H9 (cell line): ENCODE results near the gene POLR2J. TPM values are rescaled to one million over a fixed set of nuclear protein-coding genes. Genes with fewer than 3 reads are reported as not detected.
"Not testable (repeated sequence)": the region's sequence is repeated elsewhere in the genome, so short reads cannot be mapped to it uniquely, and the experiment has no call there.

Source experiments
- DNase-seq: peaks from one replicate; pipeline ENCODE4 v3.0.0-alpha.2; 2017
- H2AFZ ChIP-seq: one replicate; pipeline ENCODE4 v1.6.1; 2013; ENCODE audit warnings: mild to moderate bottlenecking, low read length, control low read depth, moderate library complexity
- H2AK5ac ChIP-seq: 2 replicates; pipeline ENCODE4 v1.6.1; 2013; ENCODE audit warnings: low read length, control low read depth, mixed read lengths; ENCODE audit not compliant: insufficient read length
- H2BK120ac ChIP-seq: one replicate; pipeline ENCODE4 v1.6.1; 2013; ENCODE audit warnings: low read depth, mild to moderate bottlenecking, low read length, control low read depth, inconsistent platforms; ENCODE audit not compliant: poor library complexity, severe bottlenecking
- H2BK12ac ChIP-seq: 2 replicates; pipeline ENCODE4 v1.6.1; 2013; ENCODE audit warnings: low read length, control low read depth, mixed read lengths, low read depth; ENCODE audit not compliant: insufficient read length
- H2BK15ac ChIP-seq: 2 replicates; pipeline ENCODE4 v1.6.1; 2013; ENCODE audit warnings: low read depth, low read length, control low read depth
- H2BK20ac ChIP-seq: one replicate; pipeline ENCODE4 v1.6.1; 2013; ENCODE audit warnings: low read depth, mild to moderate bottlenecking, low read length, control low read depth, inconsistent platforms; ENCODE audit not compliant: poor library complexity, severe bottlenecking
- H2BK5ac ChIP-seq: 2 replicates; pipeline ENCODE4 v1.6.1; 2013; ENCODE audit warnings: low read length, control low read depth, mixed read lengths; ENCODE audit not compliant: insufficient read length
- H3K14ac ChIP-seq: 2 replicates; pipeline ENCODE4 v1.6.1; 2013; ENCODE audit warnings: low read length, control low read depth; ENCODE audit not compliant: insufficient read depth
- H3K18ac ChIP-seq: 2 replicates; pipeline ENCODE4 v1.6.1; 2013; ENCODE audit warnings: low read depth, mild to moderate bottlenecking, mixed read lengths, low read length, control low read depth; ENCODE audit not compliant: insufficient read length
- H3K23ac ChIP-seq: 2 replicates; pipeline ENCODE4 v1.6.1; 2013; ENCODE audit warnings: low read length, control low read depth, mixed read lengths, low read depth; ENCODE audit not compliant: insufficient read length
- H3K23me2 ChIP-seq: 2 replicates; pipeline ENCODE4 v1.6.1; 2013; ENCODE audit warnings: low read depth, mild to moderate bottlenecking, mixed read lengths, low read length, control low read depth; ENCODE audit not compliant: insufficient read length, poor library complexity, severe bottlenecking
- H3K27ac ChIP-seq: 2 replicates; pipeline ENCODE4 v1.5.1; 2013; ENCODE audit warnings: low read length, control low read depth, mixed read lengths, low read depth; ENCODE audit not compliant: insufficient read length
- H3K27me3 ChIP-seq: 2 replicates; pipeline ENCODE4 v1.6.1; 2013; ENCODE audit warnings: low read length, control low read depth, inconsistent platforms; ENCODE audit not compliant: insufficient read depth
- H3K4ac ChIP-seq: 2 replicates; pipeline ENCODE4 v1.6.1; 2013; ENCODE audit warnings: low read depth, mild to moderate bottlenecking, control low read depth, inconsistent platforms, low read length, moderate library complexity
- H3K4me1 ChIP-seq: 2 replicates; pipeline ENCODE4 v1.6.1; 2013; ENCODE audit warnings: low read length, control low read depth, inconsistent platforms; ENCODE audit not compliant: insufficient read depth
- H3K4me2 ChIP-seq: 2 replicates; pipeline ENCODE4 v1.6.1; 2013; ENCODE audit warnings: low read length, control low read depth, mixed read lengths; ENCODE audit not compliant: insufficient read length, insufficient read depth
- H3K56ac ChIP-seq: 2 replicates; pipeline ENCODE4 v1.6.1; 2013; ENCODE audit warnings: low read depth, mild to moderate bottlenecking, mixed read lengths, low read length, control low read depth; ENCODE audit not compliant: insufficient read length
- H3K79me1 ChIP-seq: 2 replicates; pipeline ENCODE4 v1.6.1; 2013; ENCODE audit warnings: low read depth, mild to moderate bottlenecking, moderate library complexity, low read length, control low read depth, inconsistent platforms; ENCODE audit not compliant: insufficient read depth, poor library complexity, severe bottlenecking
- H3K79me2 ChIP-seq: 2 replicates; pipeline ENCODE4 v1.6.1; 2013; ENCODE audit warnings: low read length, control low read depth, inconsistent platforms; ENCODE audit not compliant: insufficient read depth
- H3K9ac ChIP-seq: 2 replicates; pipeline ENCODE4 v1.6.1; 2013; ENCODE audit warnings: low read length, control low read depth, mixed read lengths; ENCODE audit not compliant: insufficient read length; ENCODE audit errors: extremely low read depth
- H3K9me3 ChIP-seq: one replicate; pipeline ENCODE4 v1.6.1; 2013; ENCODE audit warnings: low read depth, low read length, inconsistent platforms; ENCODE audit not compliant: control insufficient read depth
- H3T11ph ChIP-seq: one replicate; pipeline ENCODE4 v1.6.1; 2013; ENCODE audit warnings: mild to moderate bottlenecking, low read length, control low read depth, inconsistent platforms
- H4K20me1 ChIP-seq: one replicate; pipeline ENCODE4 v1.6.1; 2013; ENCODE audit not compliant: control insufficient read depth, insufficient read length, insufficient read depth
- H4K5ac ChIP-seq: 2 replicates; pipeline ENCODE4 v1.6.1; 2013; ENCODE audit warnings: low read depth, mild to moderate bottlenecking, mixed read lengths, low read length, control low read depth; ENCODE audit not compliant: insufficient read length
- H4K8ac ChIP-seq: replicated peaks from 2 replicates; pipeline ENCODE4 v1.6.1; 2013; ENCODE audit warnings: low read length, control low read depth, mixed read lengths, low read depth; ENCODE audit not compliant: insufficient read length
- H4K91ac ChIP-seq: 2 replicates; pipeline ENCODE4 v1.6.1; 2013; ENCODE audit warnings: low read depth, mild to moderate bottlenecking, moderate library complexity, mixed read lengths, low read length, control low read depth; ENCODE audit not compliant: insufficient read length
- H3K27ac Mint-ChIP-seq, 3 experiments: 2 replicates in 2 of 3; 3 replicates in 1 of 3; pipeline ENCODE4 v1.8.0; 2020 to 2021; ENCODE audit warnings: mixed read lengths in 3 of 3, mild to moderate bottlenecking in 1 of 3, moderate library complexity in 1 of 3
- H3K27me3 Mint-ChIP-seq: 2 replicates; pipeline ENCODE4 v1.8.0; 2021; ENCODE audit warnings: low read depth, mild to moderate bottlenecking, moderate library complexity, mixed read lengths
- H3K36me3 Mint-ChIP-seq, 3 experiments: 2 replicates in 2 of 3; 3 replicates in 1 of 3; pipeline ENCODE4 v1.8.0; 2020 to 2021; ENCODE audit warnings: low read depth in 3 of 3, mixed read lengths in 3 of 3; ENCODE audit not compliant: insufficient read depth in 1 of 3
- H3K4me1 Mint-ChIP-seq, 2 experiments: 2 replicates each; pipeline ENCODE4 v1.8.0; 2020; ENCODE audit warnings: mixed read lengths in 2 of 2
- H3K4me3 Mint-ChIP-seq, 2 experiments: 2 replicates in 1 of 2; 3 replicates in 1 of 2; pipeline ENCODE4 v1.8.0; 2020 to 2021; ENCODE audit warnings: mild to moderate bottlenecking in 2 of 2, mixed read lengths in 2 of 2, moderate library complexity in 1 of 2
- H3K9me3 Mint-ChIP-seq, 2 experiments: 2 replicates in 1 of 2; 3 replicates in 1 of 2; pipeline ENCODE4 v1.8.0; 2020; ENCODE audit warnings: mild to moderate bottlenecking in 2 of 2, mixed read lengths in 2 of 2, moderate library complexity in 1 of 2
- WGBS: extraction: QIAGEN DNeasy Blood & Tissue Kit; methylation state at CpG from one replicate; pipeline ENCODE4 v1.1.7; 2013; ENCODE audit warnings: missing lambda C conversion rate, low lambda C conversion rate, mixed read lengths; ENCODE audit not compliant: insufficient read length; ENCODE audit errors: extremely low coverage; 5-methylcytosine and 5-hydroxymethylcytosine counted together
- total RNA-seq: library from RNA; stranded (reverse); gene quantifications from 2 replicates; pipeline ENCODE4 v1.2.1, GENCODE V29; 2021

The POLR2J gene
- total RNA-seq, 1 experiment from 2014 or later = 58.5 TPM

GRCh38 chr7:102493220-102493935 is 14.7 kb upstream of the POLR2J start:
- H3K4me1 Mint-ChIP-seq, H2BK15ac ChIP-seq, H2BK5ac ChIP-seq, H4K8ac ChIP-seq, H2AFZ ChIP-seq, H4K20me1 ChIP-seq, H4K91ac ChIP-seq, H3K36me3 Mint-ChIP-seq, H2BK120ac ChIP-seq, H3K18ac ChIP-seq, H3K4me2 ChIP-seq, H3K79me2 ChIP-seq, H3T11ph ChIP-seq, H3K27ac Mint-ChIP-seq, H3K9me3 Mint-ChIP-seq, H3K14ac ChIP-seq, H2AK5ac ChIP-seq, H3K4me3 Mint-ChIP-seq, H3K4me1 ChIP-seq, H3K27ac ChIP-seq, H2BK12ac ChIP-seq, H3K9me3 ChIP-seq, H3K27me3 ChIP-seq, H3K79me1 ChIP-seq, H4K5ac ChIP-seq, H3K23me2 ChIP-seq, DNase-seq, H3K27me3 Mint-ChIP-seq, H2BK20ac ChIP-seq, H3K9ac ChIP-seq, H3K56ac ChIP-seq, H3K4ac ChIP-seq, H3K23ac ChIP-seq: not testable (repeated sequence)
- WGBS = no CpG with 5 or more reads among the region's 33 CpGs

DNA sequence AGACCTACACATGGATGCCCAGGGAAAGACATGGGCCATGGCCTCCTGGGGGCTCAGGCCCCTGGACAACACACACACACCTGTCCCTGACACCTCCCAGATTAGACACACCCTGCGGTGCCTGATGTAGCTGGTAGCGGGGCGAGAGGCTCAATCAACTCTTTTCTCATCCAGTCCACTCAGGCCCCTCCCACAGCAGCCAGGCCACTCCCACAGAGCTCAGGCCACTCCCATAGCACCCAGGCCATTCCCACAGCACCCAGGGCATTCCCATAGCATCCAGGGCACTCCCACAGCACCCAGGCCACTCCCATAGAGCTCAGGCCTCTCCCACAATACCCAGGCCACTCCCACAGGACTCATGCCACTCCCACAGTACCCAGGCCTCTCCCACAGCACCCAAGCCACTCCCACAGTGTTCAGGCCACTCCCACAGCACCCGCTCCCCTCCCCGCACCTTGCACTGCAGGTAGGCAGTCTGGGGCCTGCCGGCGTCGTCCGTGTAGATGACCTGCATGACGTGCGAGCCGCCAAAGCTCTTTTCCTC is 11.9 kb upstream of the POLR2J start:
- H3K9ac ChIP-seq, H3K4me1 Mint-ChIP-seq, H3K23me2 ChIP-seq: not testable (repeated sequence)

More for the DNA sequence above, 11.9 kb upstream of the POLR2J start:
- H3K4me2 ChIP-seq, H3K9me3 ChIP-seq, H2AFZ ChIP-seq, H3K36me3 Mint-ChIP-seq, H3K18ac ChIP-seq, H3K14ac ChIP-seq, H3K9me3 Mint-ChIP-seq, H3K23ac ChIP-seq, H2BK5ac ChIP-seq, H4K20me1 ChIP-seq, H4K91ac ChIP-seq, H4K8ac ChIP-seq, H3K27me3 ChIP-seq, H2AK5ac ChIP-seq, H3T11ph ChIP-seq, H3K4me3 Mint-ChIP-seq, H4K5ac ChIP-seq, H2BK20ac ChIP-seq, H3K4ac ChIP-seq, H3K27me3 Mint-ChIP-seq, H3K27ac Mint-ChIP-seq, H2BK120ac ChIP-seq, DNase-seq, H3K79me1 ChIP-seq, H2BK15ac ChIP-seq, H2BK12ac ChIP-seq, H3K27ac ChIP-seq, H3K79me2 ChIP-seq, H3K56ac ChIP-seq, H3K4me1 ChIP-seq: not testable (repeated sequence)
- no CpG with 5 or more reads among the region's 12 CpGs for WGBS
